DOHH2 (cell line): ENCODE measurements around the gene ZSCAN30.

ENCODE experiments used
- EZH2phosphoT487 ChIP-seq: fragments of 200-600 bp; sonication (generic); IDR thresholded peaks from 2 replicates; pipeline ENCODE4 v1.6.1; 2017; ENCODE audit warnings: borderline replicate concordance, mild to moderate bottlenecking, antibody characterized with exemption, low read length, moderate library complexity, mixed read lengths
- TF ChIP-seq, protein P1 (sequence below): fragments of 200-600 bp; sonication (generic); IDR thresholded peaks from one replicate; pipeline ENCODE4 v1.5.1; 2014; ENCODE audit warnings: antibody characterized with exemption, mild to moderate bottlenecking, low read depth, low read length; ENCODE audit not compliant: poor library complexity, severe bottlenecking

DNA sequence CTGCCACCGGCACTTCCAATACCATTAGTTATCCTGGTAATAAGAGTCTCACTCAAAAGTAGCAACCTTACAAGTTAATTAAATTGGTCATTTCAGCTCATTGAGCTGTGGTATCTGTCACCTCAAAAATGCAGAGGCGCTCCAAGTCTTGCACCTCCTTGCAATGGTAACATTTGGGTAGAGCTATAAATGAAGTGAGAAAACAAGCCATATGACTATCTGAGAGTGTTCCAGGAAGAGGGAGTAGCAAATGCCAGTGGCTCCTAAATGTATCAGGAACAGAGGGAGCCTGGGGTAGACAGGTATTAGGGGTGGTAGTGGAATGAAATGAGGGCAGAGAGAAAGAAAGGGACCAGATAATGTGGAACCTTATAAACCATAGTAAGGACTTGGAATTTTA lies 6.0 kb upstream of the ZSCAN30 start:
- TF ChIP-seq, protein P1, sequence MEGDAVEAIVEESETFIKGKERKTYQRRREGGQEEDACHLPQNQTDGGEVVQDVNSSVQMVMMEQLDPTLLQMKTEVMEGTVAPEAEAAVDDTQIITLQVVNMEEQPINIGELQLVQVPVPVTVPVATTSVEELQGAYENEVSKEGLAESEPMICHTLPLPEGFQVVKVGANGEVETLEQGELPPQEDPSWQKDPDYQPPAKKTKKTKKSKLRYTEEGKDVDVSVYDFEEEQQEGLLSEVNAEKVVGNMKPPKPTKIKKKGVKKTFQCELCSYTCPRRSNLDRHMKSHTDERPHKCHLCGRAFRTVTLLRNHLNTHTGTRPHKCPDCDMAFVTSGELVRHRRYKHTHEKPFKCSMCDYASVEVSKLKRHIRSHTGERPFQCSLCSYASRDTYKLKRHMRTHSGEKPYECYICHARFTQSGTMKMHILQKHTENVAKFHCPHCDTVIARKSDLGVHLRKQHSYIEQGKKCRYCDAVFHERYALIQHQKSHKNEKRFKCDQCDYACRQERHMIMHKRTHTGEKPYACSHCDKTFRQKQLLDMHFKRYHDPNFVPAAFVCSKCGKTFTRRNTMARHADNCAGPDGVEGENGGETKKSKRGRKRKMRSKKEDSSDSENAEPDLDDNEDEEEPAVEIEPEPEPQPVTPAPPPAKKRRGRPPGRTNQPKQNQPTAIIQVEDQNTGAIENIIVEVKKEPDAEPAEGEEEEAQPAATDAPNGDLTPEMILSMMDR: no peak
- TF ChIP-seq EZH2phosphoT487: no peak
